WTC11 (cell line): ENCODE measurements around the gene GRK4. TPM values are rescaled to one million over a fixed set of nuclear protein-coding genes. Genes with fewer than 3 reads are reported as not detected.

Experiments
- ATAC-seq: fragments of 200-7000 bp; cut with Tn5 transposase; 2 replicates; pipeline ENCODE4 v1.10.0; 2021; ENCODE audit warnings: mild to moderate bottlenecking, moderate library complexity
- CTCF ChIA-PET: fragments of 300-600 bp; sonication (Branson Sonifier 250); formaldehyde crosslinking; loops from one replicate; lab custom pipeline; 2021; ENCODE audit warnings: antibody characterized with exemption; lab: Charles Lee
- POLR2A ChIA-PET: fragments of 350-600 bp; sonication (Branson Sonifier 250); formaldehyde crosslinking; loops from one replicate; lab custom pipeline; 2021; ENCODE audit warnings: antibody characterized with exemption; lab: Charles Lee
- DNase-seq: peaks from one replicate; pipeline ENCODE4 v3.0.0; 2021; ENCODE audit warnings: low spot score
- H3K27ac Mint-ChIP-seq: 2 replicates; pipeline ENCODE4 v1.8.0; 2021; ENCODE audit warnings: mixed read lengths
- H3K27me3 Mint-ChIP-seq: 2 replicates; pipeline ENCODE4 v1.8.0; 2021; ENCODE audit warnings: low read depth, mild to moderate bottlenecking, moderate library complexity, mixed read lengths
- H3K36me3 Mint-ChIP-seq: 2 replicates; pipeline ENCODE4 v1.8.0; 2021; ENCODE audit warnings: mixed read lengths
- H3K4me1 Mint-ChIP-seq: 2 replicates; pipeline ENCODE4 v1.8.0; 2022; ENCODE audit warnings: mixed read lengths
- H3K4me3 Mint-ChIP-seq: 2 replicates; pipeline ENCODE4 v1.8.0; 2021; ENCODE audit warnings: mild to moderate bottlenecking, moderate library complexity, mixed read lengths
- H3K9me3 Mint-ChIP-seq: 2 replicates; pipeline ENCODE4 v1.8.0; 2021; ENCODE audit warnings: mixed read lengths
- EMX1 ChIP-seq: fragments of 250-450 bp; sonication (Bioruptor Pico); IDR thresholded peaks from 2 replicates; pipeline ENCODE4 v1.8.0; 2021; ENCODE audit warnings: mild to moderate bottlenecking
- ETV6 ChIP-seq: sonication (generic); formaldehyde crosslinking; IDR thresholded peaks from 2 replicates; pipeline ENCODE4 v1.8.1; 2022; ENCODE audit warnings: mild to moderate bottlenecking, missing genetic modification reagents
- FOXK1 ChIP-seq: sonication (generic); formaldehyde crosslinking; IDR thresholded peaks from 2 replicates; pipeline ENCODE4 v1.8.0; 2022; ENCODE audit warnings: mild to moderate bottlenecking, moderate library complexity, missing genetic modification reagents
- FOXP1 ChIP-seq: sonication (generic); formaldehyde crosslinking; IDR thresholded peaks from 2 replicates; pipeline ENCODE4 v1.8.0; 2022; ENCODE audit warnings: missing genetic modification reagents, mild to moderate bottlenecking, moderate library complexity, borderline replicate concordance
- HMGA2 ChIP-seq: fragments of 250-450 bp; sonication (Bioruptor Pico); IDR thresholded peaks from 2 replicates; pipeline ENCODE4 v1.4.0; 2021; ENCODE audit warnings: mild to moderate bottlenecking, moderate library complexity
- JUN ChIP-seq: sonication (generic); formaldehyde crosslinking; IDR thresholded peaks from 2 replicates; pipeline ENCODE4 v1.8.0; 2023; ENCODE audit warnings: mild to moderate bottlenecking, missing genetic modification reagents
- NFE2L1 ChIP-seq: sonication (generic); formaldehyde crosslinking; IDR thresholded peaks from 2 replicates; pipeline ENCODE4 v1.8.1; 2023; ENCODE audit warnings: missing genetic modification reagents
- RELA ChIP-seq: sonication (generic); formaldehyde crosslinking; IDR thresholded peaks from 2 replicates; pipeline ENCODE4 v1.8.1; 2022; ENCODE audit warnings: missing genetic modification reagents, mild to moderate bottlenecking, borderline replicate concordance
- SMAD3 ChIP-seq: sonication (generic); formaldehyde crosslinking; IDR thresholded peaks from 2 replicates; pipeline ENCODE4 v1.8.0; 2022; ENCODE audit warnings: missing genetic modification reagents, mild to moderate bottlenecking, borderline replicate concordance
- TCF7 ChIP-seq: sonication (generic); formaldehyde crosslinking; IDR thresholded peaks from 2 replicates; pipeline ENCODE4 v1.8.0; 2022; ENCODE audit warnings: mild to moderate bottlenecking, low read depth, missing genetic modification reagents, moderate library complexity
- ZNF219 ChIP-seq: sonication (generic); formaldehyde crosslinking; IDR thresholded peaks from 2 replicates; pipeline ENCODE4 v1.8.0; 2023; ENCODE audit warnings: missing genetic modification reagents, mild to moderate bottlenecking, borderline replicate concordance
- ZNF396 ChIP-seq: fragments of 250-450 bp; sonication (Bioruptor Pico); IDR thresholded peaks from 2 replicates; pipeline ENCODE4 v1.8.0; 2021; ENCODE audit warnings: mild to moderate bottlenecking, moderate library complexity, borderline replicate concordance
- ZNF423 ChIP-seq: fragments of 250-450 bp; sonication (Bioruptor Pico); IDR thresholded peaks from 2 replicates; pipeline ENCODE4 v2.1.2; 2022; ENCODE audit warnings: mild to moderate bottlenecking, moderate library complexity
- total RNA-seq: library from RNA; stranded (reverse); gene quantifications from 3 replicates; pipeline ENCODE4 v1.2.3, GENCODE V29; 2021
- TF ChIP-seq, protein P1 (sequence below): sonication (generic); formaldehyde crosslinking; IDR thresholded peaks from 2 replicates; pipeline ENCODE4 v1.8.1; 2023; ENCODE audit warnings: mild to moderate bottlenecking, missing genetic modification reagents, borderline replicate concordance
- TF ChIP-seq, protein P2 (sequence below): sonication (generic); formaldehyde crosslinking; IDR thresholded peaks from 2 replicates; pipeline ENCODE4 v1.8.1; 2023; ENCODE audit warnings: mild to moderate bottlenecking, missing genetic modification reagents, moderate library complexity
- TF ChIP-seq, protein P3 (sequence below): sonication (generic); formaldehyde crosslinking; IDR thresholded peaks from 2 replicates; pipeline ENCODE4 v1.8.1; 2022; ENCODE audit warnings: mild to moderate bottlenecking, moderate library complexity, missing genetic modification reagents
- TF ChIP-seq, protein P4 (sequence below): sonication (generic); formaldehyde crosslinking; IDR thresholded peaks from 2 replicates; pipeline ENCODE4 v1.8.1; 2022; ENCODE audit warnings: mild to moderate bottlenecking, missing genetic modification reagents, moderate library complexity, borderline replicate concordance
- TF ChIP-seq, protein P5 (sequence below): sonication (generic); formaldehyde crosslinking; IDR thresholded peaks from 2 replicates; pipeline ENCODE4 v1.8.1; 2023; ENCODE audit warnings: mild to moderate bottlenecking, missing genetic modification reagents

Gene GRK4
- total RNA-seq, 1 experiment from 2014 or later, result 1.4 TPM

DNA sequence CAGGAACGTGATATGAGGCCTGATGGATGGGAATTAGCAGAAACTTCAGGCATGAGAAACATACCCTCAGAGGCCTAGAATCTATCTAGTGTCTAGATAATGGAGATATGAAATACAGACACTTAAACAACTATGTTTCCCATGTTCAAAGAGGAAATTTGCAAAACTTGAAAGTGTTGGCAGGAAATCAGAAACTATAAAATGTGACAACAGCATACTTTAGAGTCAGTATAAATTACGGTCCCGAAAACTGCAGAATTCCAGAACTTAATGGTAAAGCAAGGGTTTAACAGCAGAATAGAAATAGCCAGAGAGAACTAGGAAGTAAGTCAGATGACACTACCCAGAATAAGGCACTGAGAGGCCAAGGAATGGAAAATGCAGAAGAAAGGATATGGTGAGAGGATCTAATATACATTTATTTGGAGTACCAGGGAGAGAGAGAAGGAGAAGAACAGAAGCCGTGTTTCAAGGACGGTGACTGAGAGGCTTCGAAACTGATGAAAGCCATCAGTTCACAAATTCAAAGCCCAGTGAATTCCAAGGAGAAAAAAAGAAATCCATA lies 103.5 kb downstream of the GRK4 start:
- CTCF ChIA-PET, result no interaction called here
- peaks cover 12% of the 10 kb centered on the region for H3K27me3 Mint-ChIP-seq
- no peak for ATAC-seq
- DNase-seq, result no peak
- peaks cover 4% of the 10 kb centered on the region; the same call in 1 of the 2 replicates for H3K4me1 Mint-ChIP-seq
- no peak overlapping the region for H3K27ac Mint-ChIP-seq
- no peaks in the 10 kb centered on the region for H3K36me3 Mint-ChIP-seq
- no peak overlapping the region for H3K4me3 Mint-ChIP-seq
- no peak for TF ChIP-seq FOXP1 (CRISPR knock-in tag)
- no peak for TF ChIP-seq RELA (CRISPR knock-in tag)
- TF ChIP-seq FOXK1 (CRISPR knock-in tag), result no peak
- POLR2A ChIA-PET, result no interaction called here
- H3K9me3 Mint-ChIP-seq, result peaks cover 9% of the 10 kb centered on the region; the same call in 1 of the 2 replicates

DNA sequence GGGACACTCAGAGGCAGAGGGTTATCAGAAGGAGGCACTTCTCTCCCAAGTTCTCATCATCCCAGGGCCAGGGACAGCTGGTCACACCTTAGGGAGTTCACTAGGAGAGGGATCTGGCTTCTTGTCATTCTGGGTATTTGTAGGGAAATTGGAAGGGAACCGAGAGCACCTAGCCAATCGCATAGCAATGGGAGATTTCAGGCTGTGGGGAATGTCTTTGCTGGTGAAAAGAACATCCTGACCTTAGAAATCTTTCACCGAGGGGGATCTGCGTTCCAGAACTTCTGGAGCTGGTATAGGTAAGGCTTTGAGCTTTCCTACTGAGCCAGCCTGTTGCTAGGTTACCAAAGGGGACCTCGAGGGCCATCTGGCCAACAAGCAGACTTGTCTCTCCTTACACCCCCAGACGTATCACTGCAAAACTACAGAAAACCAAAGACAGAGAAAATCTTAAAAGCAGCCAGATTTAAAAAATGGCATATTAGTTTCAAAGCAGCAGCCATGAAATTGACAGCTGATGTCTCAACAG lies 104.2 kb downstream of the GRK4 start:
- H3K4me1 Mint-ChIP-seq, result peaks cover 4% of the 10 kb centered on the region; the same call in 1 of the 2 replicates
- H3K27me3 Mint-ChIP-seq, result peaks cover 8% of the 10 kb centered on the region
- no peak for ATAC-seq
- peaks cover 9% of the 10 kb centered on the region; the same call in 1 of the 2 replicates for H3K9me3 Mint-ChIP-seq
- ChIA-PET POLR2A (no interaction called here), CTCF (interaction anchor here (1.0 kb wide), 1 partner anchor 14 kb away, joined by 3 read pairs; no protein-coding TSS in a partner anchor)
- no peak for DNase-seq
- no peak overlapping the region for H3K4me3 Mint-ChIP-seq
- TF ChIP-seq, protein P1, sequence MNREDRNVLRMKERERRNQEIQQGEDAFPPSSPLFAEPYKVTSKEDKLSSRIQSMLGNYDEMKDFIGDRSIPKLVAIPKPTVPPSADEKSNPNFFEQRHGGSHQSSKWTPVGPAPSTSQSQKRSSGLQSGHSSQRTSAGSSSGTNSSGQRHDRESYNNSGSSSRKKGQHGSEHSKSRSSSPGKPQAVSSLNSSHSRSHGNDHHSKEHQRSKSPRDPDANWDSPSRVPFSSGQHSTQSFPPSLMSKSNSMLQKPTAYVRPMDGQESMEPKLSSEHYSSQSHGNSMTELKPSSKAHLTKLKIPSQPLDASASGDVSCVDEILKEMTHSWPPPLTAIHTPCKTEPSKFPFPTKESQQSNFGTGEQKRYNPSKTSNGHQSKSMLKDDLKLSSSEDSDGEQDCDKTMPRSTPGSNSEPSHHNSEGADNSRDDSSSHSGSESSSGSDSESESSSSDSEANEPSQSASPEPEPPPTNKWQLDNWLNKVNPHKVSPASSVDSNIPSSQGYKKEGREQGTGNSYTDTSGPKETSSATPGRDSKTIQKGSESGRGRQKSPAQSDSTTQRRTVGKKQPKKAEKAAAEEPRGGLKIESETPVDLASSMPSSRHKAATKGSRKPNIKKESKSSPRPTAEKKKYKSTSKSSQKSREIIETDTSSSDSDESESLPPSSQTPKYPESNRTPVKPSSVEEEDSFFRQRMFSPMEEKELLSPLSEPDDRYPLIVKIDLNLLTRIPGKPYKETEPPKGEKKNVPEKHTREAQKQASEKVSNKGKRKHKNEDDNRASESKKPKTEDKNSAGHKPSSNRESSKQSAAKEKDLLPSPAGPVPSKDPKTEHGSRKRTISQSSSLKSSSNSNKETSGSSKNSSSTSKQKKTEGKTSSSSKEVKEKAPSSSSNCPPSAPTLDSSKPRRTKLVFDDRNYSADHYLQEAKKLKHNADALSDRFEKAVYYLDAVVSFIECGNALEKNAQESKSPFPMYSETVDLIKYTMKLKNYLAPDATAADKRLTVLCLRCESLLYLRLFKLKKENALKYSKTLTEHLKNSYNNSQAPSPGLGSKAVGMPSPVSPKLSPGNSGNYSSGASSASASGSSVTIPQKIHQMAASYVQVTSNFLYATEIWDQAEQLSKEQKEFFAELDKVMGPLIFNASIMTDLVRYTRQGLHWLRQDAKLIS (CRISPR knock-in tag), result no peak
- TF ChIP-seq, protein P2, sequence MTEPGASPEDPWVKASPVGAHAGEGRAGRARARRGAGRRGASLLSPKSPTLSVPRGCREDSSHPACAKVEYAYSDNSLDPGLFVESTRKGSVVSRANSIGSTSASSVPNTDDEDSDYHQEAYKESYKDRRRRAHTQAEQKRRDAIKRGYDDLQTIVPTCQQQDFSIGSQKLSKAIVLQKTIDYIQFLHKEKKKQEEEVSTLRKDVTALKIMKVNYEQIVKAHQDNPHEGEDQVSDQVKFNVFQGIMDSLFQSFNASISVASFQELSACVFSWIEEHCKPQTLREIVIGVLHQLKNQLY (CRISPR knock-in tag), result no peak
- TF ChIP-seq EMX1 (CRISPR knock-in tag), result no peak
- no peak for TF ChIP-seq FOXK1 (CRISPR knock-in tag)
- TF ChIP-seq HMGA2, result no peak
- TF ChIP-seq, protein P3, sequence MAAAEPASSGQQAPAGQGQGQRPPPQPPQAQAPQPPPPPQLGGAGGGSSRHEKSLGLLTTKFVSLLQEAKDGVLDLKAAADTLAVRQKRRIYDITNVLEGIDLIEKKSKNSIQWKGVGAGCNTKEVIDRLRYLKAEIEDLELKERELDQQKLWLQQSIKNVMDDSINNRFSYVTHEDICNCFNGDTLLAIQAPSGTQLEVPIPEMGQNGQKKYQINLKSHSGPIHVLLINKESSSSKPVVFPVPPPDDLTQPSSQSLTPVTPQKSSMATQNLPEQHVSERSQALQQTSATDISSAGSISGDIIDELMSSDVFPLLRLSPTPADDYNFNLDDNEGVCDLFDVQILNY (CRISPR knock-in tag), result no peak
- TF ChIP-seq, protein P4, sequence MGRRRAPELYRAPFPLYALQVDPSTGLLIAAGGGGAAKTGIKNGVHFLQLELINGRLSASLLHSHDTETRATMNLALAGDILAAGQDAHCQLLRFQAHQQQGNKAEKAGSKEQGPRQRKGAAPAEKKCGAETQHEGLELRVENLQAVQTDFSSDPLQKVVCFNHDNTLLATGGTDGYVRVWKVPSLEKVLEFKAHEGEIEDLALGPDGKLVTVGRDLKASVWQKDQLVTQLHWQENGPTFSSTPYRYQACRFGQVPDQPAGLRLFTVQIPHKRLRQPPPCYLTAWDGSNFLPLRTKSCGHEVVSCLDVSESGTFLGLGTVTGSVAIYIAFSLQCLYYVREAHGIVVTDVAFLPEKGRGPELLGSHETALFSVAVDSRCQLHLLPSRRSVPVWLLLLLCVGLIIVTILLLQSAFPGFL, result no peak
- no peak for TF ChIP-seq SMAD3 (CRISPR knock-in tag)
- TF ChIP-seq ZNF219 (CRISPR knock-in tag), result no peak
- no peak for TF ChIP-seq NFE2L1 (CRISPR knock-in tag)
- no peak for TF ChIP-seq ZNF396 (CRISPR knock-in tag)
- no peak for TF ChIP-seq ZNF423 (CRISPR knock-in tag)
- TF ChIP-seq, protein P5, sequence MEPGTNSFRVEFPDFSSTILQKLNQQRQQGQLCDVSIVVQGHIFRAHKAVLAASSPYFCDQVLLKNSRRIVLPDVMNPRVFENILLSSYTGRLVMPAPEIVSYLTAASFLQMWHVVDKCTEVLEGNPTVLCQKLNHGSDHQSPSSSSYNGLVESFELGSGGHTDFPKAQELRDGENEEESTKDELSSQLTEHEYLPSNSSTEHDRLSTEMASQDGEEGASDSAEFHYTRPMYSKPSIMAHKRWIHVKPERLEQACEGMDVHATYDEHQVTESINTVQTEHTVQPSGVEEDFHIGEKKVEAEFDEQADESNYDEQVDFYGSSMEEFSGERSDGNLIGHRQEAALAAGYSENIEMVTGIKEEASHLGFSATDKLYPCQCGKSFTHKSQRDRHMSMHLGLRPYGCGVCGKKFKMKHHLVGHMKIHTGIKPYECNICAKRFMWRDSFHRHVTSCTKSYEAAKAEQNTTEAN (CRISPR knock-in tag), result no peak
- no peak for TF ChIP-seq ETV6 (CRISPR knock-in tag)
- no peak for TF ChIP-seq JUN (CRISPR knock-in tag)
- no peak for TF ChIP-seq TCF7 (CRISPR knock-in tag)
- H3K27ac Mint-ChIP-seq, result no peak overlapping the region
- H3K36me3 Mint-ChIP-seq, result no peaks in the 10 kb centered on the region
